H9 (cell line): ENCODE data around the gene SERTAD1. TPM values are rescaled to one million over a fixed set of nuclear protein-coding genes. Genes with fewer than 3 reads are reported as not detected.
A peak's percentile ranks its signal among the peaks of the same experiment; 100 is the strongest.

Source experiments
- DNase-seq: peaks from one replicate; pipeline ENCODE4 v3.0.0-alpha.2; 2017
- H2AFZ ChIP-seq: one replicate; pipeline ENCODE4 v1.6.1; 2013; ENCODE audit warnings: mild to moderate bottlenecking, low read length, control low read depth, moderate library complexity
- H2AK5ac ChIP-seq: 2 replicates; pipeline ENCODE4 v1.6.1; 2013; ENCODE audit warnings: low read length, control low read depth, mixed read lengths; ENCODE audit not compliant: insufficient read length
- H2BK120ac ChIP-seq: one replicate; pipeline ENCODE4 v1.6.1; 2013; ENCODE audit warnings: low read depth, mild to moderate bottlenecking, low read length, control low read depth, inconsistent platforms; ENCODE audit not compliant: poor library complexity, severe bottlenecking
- H2BK12ac ChIP-seq: 2 replicates; pipeline ENCODE4 v1.6.1; 2013; ENCODE audit warnings: low read length, control low read depth, mixed read lengths, low read depth; ENCODE audit not compliant: insufficient read length
- H2BK15ac ChIP-seq: 2 replicates; pipeline ENCODE4 v1.6.1; 2013; ENCODE audit warnings: low read depth, low read length, control low read depth
- H2BK20ac ChIP-seq: one replicate; pipeline ENCODE4 v1.6.1; 2013; ENCODE audit warnings: low read depth, mild to moderate bottlenecking, low read length, control low read depth, inconsistent platforms; ENCODE audit not compliant: poor library complexity, severe bottlenecking
- H2BK5ac ChIP-seq: 2 replicates; pipeline ENCODE4 v1.6.1; 2013; ENCODE audit warnings: low read length, control low read depth, mixed read lengths; ENCODE audit not compliant: insufficient read length
- H3K14ac ChIP-seq: 2 replicates; pipeline ENCODE4 v1.6.1; 2013; ENCODE audit warnings: low read length, control low read depth; ENCODE audit not compliant: insufficient read depth
- H3K18ac ChIP-seq: 2 replicates; pipeline ENCODE4 v1.6.1; 2013; ENCODE audit warnings: low read depth, mild to moderate bottlenecking, mixed read lengths, low read length, control low read depth; ENCODE audit not compliant: insufficient read length
- H3K23ac ChIP-seq: 2 replicates; pipeline ENCODE4 v1.6.1; 2013; ENCODE audit warnings: low read length, control low read depth, mixed read lengths, low read depth; ENCODE audit not compliant: insufficient read length
- H3K23me2 ChIP-seq: 2 replicates; pipeline ENCODE4 v1.6.1; 2013; ENCODE audit warnings: low read depth, mild to moderate bottlenecking, mixed read lengths, low read length, control low read depth; ENCODE audit not compliant: insufficient read length, poor library complexity, severe bottlenecking
- H3K27ac ChIP-seq: 2 replicates; pipeline ENCODE4 v1.5.1; 2013; ENCODE audit warnings: low read length, control low read depth, mixed read lengths, low read depth; ENCODE audit not compliant: insufficient read length
- H3K27me3 ChIP-seq: 2 replicates; pipeline ENCODE4 v1.6.1; 2013; ENCODE audit warnings: low read length, control low read depth, inconsistent platforms; ENCODE audit not compliant: insufficient read depth
- H3K4ac ChIP-seq: 2 replicates; pipeline ENCODE4 v1.6.1; 2013; ENCODE audit warnings: low read depth, mild to moderate bottlenecking, control low read depth, inconsistent platforms, low read length, moderate library complexity
- H3K4me1 ChIP-seq: 2 replicates; pipeline ENCODE4 v1.6.1; 2013; ENCODE audit warnings: low read length, control low read depth, inconsistent platforms; ENCODE audit not compliant: insufficient read depth
- H3K4me2 ChIP-seq: 2 replicates; pipeline ENCODE4 v1.6.1; 2013; ENCODE audit warnings: low read length, control low read depth, mixed read lengths; ENCODE audit not compliant: insufficient read length, insufficient read depth
- H3K56ac ChIP-seq: 2 replicates; pipeline ENCODE4 v1.6.1; 2013; ENCODE audit warnings: low read depth, mild to moderate bottlenecking, mixed read lengths, low read length, control low read depth; ENCODE audit not compliant: insufficient read length
- H3K79me1 ChIP-seq: 2 replicates; pipeline ENCODE4 v1.6.1; 2013; ENCODE audit warnings: low read depth, mild to moderate bottlenecking, moderate library complexity, low read length, control low read depth, inconsistent platforms; ENCODE audit not compliant: insufficient read depth, poor library complexity, severe bottlenecking
- H3K79me2 ChIP-seq: 2 replicates; pipeline ENCODE4 v1.6.1; 2013; ENCODE audit warnings: low read length, control low read depth, inconsistent platforms; ENCODE audit not compliant: insufficient read depth
- H3K9ac ChIP-seq: 2 replicates; pipeline ENCODE4 v1.6.1; 2013; ENCODE audit warnings: low read length, control low read depth, mixed read lengths; ENCODE audit not compliant: insufficient read length; ENCODE audit errors: extremely low read depth
- H3K9me3 ChIP-seq: one replicate; pipeline ENCODE4 v1.6.1; 2013; ENCODE audit warnings: low read depth, low read length, inconsistent platforms; ENCODE audit not compliant: control insufficient read depth
- H3T11ph ChIP-seq: one replicate; pipeline ENCODE4 v1.6.1; 2013; ENCODE audit warnings: mild to moderate bottlenecking, low read length, control low read depth, inconsistent platforms
- H4K20me1 ChIP-seq: one replicate; pipeline ENCODE4 v1.6.1; 2013; ENCODE audit not compliant: control insufficient read depth, insufficient read length, insufficient read depth
- H4K5ac ChIP-seq: 2 replicates; pipeline ENCODE4 v1.6.1; 2013; ENCODE audit warnings: low read depth, mild to moderate bottlenecking, mixed read lengths, low read length, control low read depth; ENCODE audit not compliant: insufficient read length
- H4K8ac ChIP-seq: replicated peaks from 2 replicates; pipeline ENCODE4 v1.6.1; 2013; ENCODE audit warnings: low read length, control low read depth, mixed read lengths, low read depth; ENCODE audit not compliant: insufficient read length
- H4K91ac ChIP-seq: 2 replicates; pipeline ENCODE4 v1.6.1; 2013; ENCODE audit warnings: low read depth, mild to moderate bottlenecking, moderate library complexity, mixed read lengths, low read length, control low read depth; ENCODE audit not compliant: insufficient read length
- H3K27ac Mint-ChIP-seq, 3 experiments: 2 replicates in 2 of 3; 3 replicates in 1 of 3; pipeline ENCODE4 v1.8.0; 2020 to 2021; ENCODE audit warnings: mixed read lengths in 3 of 3, mild to moderate bottlenecking in 1 of 3, moderate library complexity in 1 of 3
- H3K27me3 Mint-ChIP-seq: 2 replicates; pipeline ENCODE4 v1.8.0; 2021; ENCODE audit warnings: low read depth, mild to moderate bottlenecking, moderate library complexity, mixed read lengths
- H3K36me3 Mint-ChIP-seq, 3 experiments: 2 replicates in 2 of 3; 3 replicates in 1 of 3; pipeline ENCODE4 v1.8.0; 2020 to 2021; ENCODE audit warnings: low read depth in 3 of 3, mixed read lengths in 3 of 3; ENCODE audit not compliant: insufficient read depth in 1 of 3
- H3K4me1 Mint-ChIP-seq, 2 experiments: 2 replicates each; pipeline ENCODE4 v1.8.0; 2020; ENCODE audit warnings: mixed read lengths in 2 of 2
- H3K4me3 Mint-ChIP-seq, 2 experiments: 2 replicates in 1 of 2; 3 replicates in 1 of 2; pipeline ENCODE4 v1.8.0; 2020 to 2021; ENCODE audit warnings: mild to moderate bottlenecking in 2 of 2, mixed read lengths in 2 of 2, moderate library complexity in 1 of 2
- H3K9me3 Mint-ChIP-seq, 2 experiments: 2 replicates in 1 of 2; 3 replicates in 1 of 2; pipeline ENCODE4 v1.8.0; 2020; ENCODE audit warnings: mild to moderate bottlenecking in 2 of 2, mixed read lengths in 2 of 2, moderate library complexity in 1 of 2
- CTCF ChIP-seq: fragments of 200-600 bp; sonication (generic); conservative IDR thresholded peaks from 3 replicates; pipeline ENCODE4 v1.8.0; 2021; ENCODE audit warnings: antibody characterized with exemption, mild to moderate bottlenecking
- WGBS: extraction: QIAGEN DNeasy Blood & Tissue Kit; methylation state at CpG from one replicate; pipeline ENCODE4 v1.1.7; 2013; ENCODE audit warnings: missing lambda C conversion rate, low lambda C conversion rate, mixed read lengths; ENCODE audit not compliant: insufficient read length; ENCODE audit errors: extremely low coverage; 5-methylcytosine and 5-hydroxymethylcytosine counted together
- total RNA-seq: library from RNA; stranded (reverse); gene quantifications from 2 replicates; pipeline ENCODE4 v1.2.1, GENCODE V29; 2021

SERTAD1 gene
- total RNA-seq, 1 experiment from 2014 or later: 7.9 TPM

- H3K14ac ChIP-seq: no peak overlapping the region
- no peak overlapping the region for H2BK12ac ChIP-seq
- no peak overlapping the region for H3K9ac ChIP-seq
- H3K9me3 ChIP-seq: no peaks in the 10 kb centered on the region
- no peak overlapping the region for H3K56ac ChIP-seq
- no peak for DNase-seq
- no peak overlapping the region for H2AK5ac ChIP-seq
- H4K8ac ChIP-seq: no peak overlapping the region
- H3K27me3 ChIP-seq: no peaks in the 10 kb centered on the region
- no CpG with 5 or more reads among the region's 16 CpGs for WGBS
- H4K20me1 ChIP-seq: no peaks in the 10 kb centered on the region
- Mint-ChIP-seq H3K36me3 (peaks cover 0 to under 1% (median 0%) of the 10 kb centered on the region in 3 experiments; a peak in 1 of 7 replicates), H3K27me3 (peaks cover 7% of the 10 kb centered on the region), H3K9me3 (peaks cover 0 to 3% of the 10 kb centered on the region in 2 experiments; a peak in 1 of 5 replicates), H3K4me3 (no peak overlapping the region; a peak in 1 of 5 replicates), H3K4me1 (peaks cover 19 to 39% of the 10 kb centered on the region in 2 experiments), H3K27ac (peak overlapping the region in 1 of 3 experiments; percentile 69; a peak in 2 of 7 replicates)
- H2BK120ac ChIP-seq: no peak overlapping the region
- no peaks in the 10 kb centered on the region for H3K79me2 ChIP-seq
- H2AFZ ChIP-seq: no peak overlapping the region
- H3K79me1 ChIP-seq: no peaks in the 10 kb centered on the region
- H3K18ac ChIP-seq: peak overlapping the region; percentile 24
- H3K4me1 ChIP-seq: no peaks in the 10 kb centered on the region
- peaks cover 3% of the 10 kb centered on the region for H3K23me2 ChIP-seq
- TF ChIP-seq CTCF: no peak
- no peak overlapping the region for H4K91ac ChIP-seq
- no peak overlapping the region for H2BK20ac ChIP-seq
- no peak overlapping the region for H3T11ph ChIP-seq
- H3K23ac ChIP-seq: no peak overlapping the region
- H3K4ac ChIP-seq: no peak overlapping the region
- no peak overlapping the region for H2BK5ac ChIP-seq
- H2BK15ac ChIP-seq: no peak overlapping the region
- H4K5ac ChIP-seq: no peak overlapping the region
- no peak overlapping the region for H3K27ac ChIP-seq
- no peak overlapping the region for H3K4me2 ChIP-seq
Measured at GRCh38 chr19:40416918-40417642, 8.7 kb downstream of the SERTAD1 start.
